GM13977 (cell line): ENCODE results near the gene SWAP70.

Source experiments
- DNase-seq: peaks from one replicate; pipeline ENCODE4 v3.0.0; 2012; ENCODE audit warnings: low spot score
- CTCF ChIP-seq: IDR thresholded peaks from 2 replicates; pipeline ENCODE4 v1.5.1; 2012; ENCODE audit warnings: mild to moderate bottlenecking, control low read depth; ENCODE audit not compliant: insufficient read depth; ENCODE audit errors: extremely low read depth, missing control alignments
- in situ Hi-C: fragments of 300-500 bp; cut with MboI; formaldehyde crosslinking; loops from one replicate; pipeline ENCODE4 v1.12.0; 2022; ENCODE audit warnings: low sequenced_read_pairs, low pct_unique_long_range_greater_than_20kb, mixed read lengths, inconsistent platforms; ENCODE audit not compliant: unreplicated experiment

Gene SWAP70

GRCh38 chr11:9716275-9717039 is 52.6 kb downstream of the SWAP70 start:
- TF ChIP-seq CTCF = no peak
- in situ Hi-C loops = no loop called here
- DNase-seq = peak; percentile 43

- TF ChIP-seq CTCF = no peak
- no peak for DNase-seq
- in situ Hi-C loops = no loop called here
Observed at GRCh38 chr11:9717040-9717357, 53.1 kb downstream of the SWAP70 start.

- in situ Hi-C loops = no loop called here
- no peak for DNase-seq
- TF ChIP-seq CTCF = no peak
Observed at GRCh38 chr11:9717719-9718118, 53.8 kb downstream of the SWAP70 start.

- TF ChIP-seq CTCF = no peak
- in situ Hi-C loops = no loop called here
- no peak for DNase-seq
Observed at GRCh38 chr11:9718147-9718546, 54.3 kb downstream of the SWAP70 start.

- no peak for TF ChIP-seq CTCF
- in situ Hi-C loops = loop anchor here (10.0 kb wide), 1 partner anchor 105 kb away; no protein-coding TSS in a partner anchor
Observed at GRCh38 chr11:9719566-9720289, 55.9 kb downstream of the SWAP70 start.

GRCh38 chr11:9720290-9720630 is 56.4 kb downstream of the SWAP70 start:
- in situ Hi-C loops = loop anchor here (10.0 kb wide), 1 partner anchor 105 kb away; no protein-coding TSS in a partner anchor
- no peak for DNase-seq
- no peak for TF ChIP-seq CTCF

More at GRCh38 chr11:9719566-9720289, 55.9 kb downstream of the SWAP70 start:
- DNase-seq = no peak
